Skin of body (tissue), 2 donors: ENCODE results near the gene TBC1D7. TPM values are rescaled to one million over a fixed set of nuclear protein-coding genes. Genes with fewer than 3 reads are reported as not detected.
A peak's percentile ranks its signal among the peaks of the same experiment; 100 is the strongest.
"Not testable (repeated sequence)": the region's sequence is repeated elsewhere in the genome, so short reads cannot be mapped to it uniquely, and the experiment has no call there.

ENCODE experiments used
- DNase-seq: peaks from one replicate; lab custom pipeline; 2025; lab: John Stamatoyannopoulos, UW
- total RNA-seq: library from RNA; depleted of rRNA; stranded (reverse); fragments of >200 nt; gene quantifications from one replicate; pipeline ENCODE4 v1.2.3, GENCODE V29; 2014

The TBC1D7 gene
- total RNA-seq, 1 donor from 2014 or later: 14.8 TPM

GRCh38 chr6:13326031-13326586 lies 2.2 kb downstream of the TBC1D7 start:
- DNase-seq: not testable (repeated sequence)

DNA sequence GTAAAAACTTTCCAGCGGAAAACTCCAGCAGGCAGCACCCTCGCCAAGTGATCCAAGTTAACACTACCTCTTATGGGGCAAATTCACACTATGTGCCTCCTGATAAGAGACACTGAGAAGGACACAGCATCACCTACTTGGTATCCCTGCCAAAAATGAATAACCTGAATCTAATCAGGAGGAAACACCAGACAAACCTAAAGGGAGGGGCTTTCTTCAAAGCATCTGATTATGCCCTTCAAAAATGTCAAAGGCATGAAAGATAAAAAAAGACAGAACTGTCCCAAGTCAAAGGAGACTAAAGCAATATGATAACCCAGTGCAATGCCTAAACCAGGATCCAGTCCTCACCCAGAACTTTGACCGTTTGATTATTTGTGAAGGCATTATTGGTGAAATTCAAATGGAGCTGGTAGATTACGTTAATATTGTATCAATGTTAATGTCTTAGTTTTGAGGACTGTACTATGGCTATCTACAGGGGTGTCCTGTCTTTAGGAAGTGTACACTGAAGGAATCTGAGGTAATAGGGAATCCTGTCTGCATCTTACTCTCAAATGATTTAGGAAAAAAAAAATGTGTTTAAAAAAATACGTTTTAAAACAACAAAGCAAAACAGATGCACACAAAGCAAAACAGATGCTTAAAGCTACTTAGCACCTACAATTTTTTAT lies 8.3 kb downstream of the TBC1D7 start:
- no peak for DNase-seq

GRCh38 chr6:13318821-13319220 lies 9.5 kb downstream of the TBC1D7 start:
- DNase-seq: no peak

GRCh38 chr6:13315896-13316295 lies 12.4 kb downstream of the TBC1D7 start:
- no peak for DNase-seq

GRCh38 chr6:13314806-13315205 lies 13.5 kb downstream of the TBC1D7 start:
- no peak for DNase-seq

GRCh38 chr6:13311155-13311554 lies 17.2 kb downstream of the TBC1D7 start:
- DNase-seq: no peak

DNA sequence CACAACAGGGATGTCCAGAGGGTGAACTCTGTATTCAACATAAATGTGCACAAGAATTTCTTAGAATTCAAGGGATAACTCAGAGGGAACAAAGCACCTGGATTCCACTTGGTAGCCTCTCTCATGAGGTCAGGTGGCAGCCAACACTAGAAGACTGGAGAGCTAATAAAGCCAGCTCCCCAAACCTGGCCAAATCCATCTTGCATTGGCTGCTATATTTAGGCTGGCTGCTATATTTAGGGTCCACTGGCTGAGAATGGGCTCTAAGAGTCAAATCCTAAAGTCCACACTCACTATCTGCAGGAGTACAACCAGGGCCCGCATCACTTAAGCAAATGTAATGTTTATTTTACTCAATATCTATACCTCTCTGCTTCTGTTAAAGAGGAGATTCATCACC lies 20.0 kb downstream of the TBC1D7 start:
- DNase-seq: no peak

DNA sequence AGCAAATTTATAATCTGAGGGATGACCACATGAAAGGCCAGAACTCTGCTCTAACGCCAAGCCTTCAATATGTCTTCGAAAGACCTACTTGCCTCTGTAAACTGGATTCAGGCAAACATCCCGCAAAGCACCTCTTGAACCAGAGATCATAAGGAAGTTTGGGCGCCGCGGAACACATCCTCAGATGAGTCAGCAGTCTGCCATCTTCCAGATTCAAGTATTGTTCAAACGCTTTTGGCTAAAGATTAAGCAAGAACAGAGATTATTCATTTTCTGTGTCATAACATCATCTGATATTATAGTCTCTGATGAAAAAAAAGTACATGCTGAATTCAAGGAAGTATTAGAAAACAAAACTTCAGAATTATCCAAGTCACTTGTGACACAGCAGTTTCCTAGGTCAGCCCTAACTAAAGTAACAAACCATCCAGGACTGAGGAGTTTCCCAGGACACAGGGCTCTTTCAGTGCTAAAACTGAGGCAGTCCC lies 20.8 kb downstream of the TBC1D7 start:
- DNase-seq: no peak

DNA sequence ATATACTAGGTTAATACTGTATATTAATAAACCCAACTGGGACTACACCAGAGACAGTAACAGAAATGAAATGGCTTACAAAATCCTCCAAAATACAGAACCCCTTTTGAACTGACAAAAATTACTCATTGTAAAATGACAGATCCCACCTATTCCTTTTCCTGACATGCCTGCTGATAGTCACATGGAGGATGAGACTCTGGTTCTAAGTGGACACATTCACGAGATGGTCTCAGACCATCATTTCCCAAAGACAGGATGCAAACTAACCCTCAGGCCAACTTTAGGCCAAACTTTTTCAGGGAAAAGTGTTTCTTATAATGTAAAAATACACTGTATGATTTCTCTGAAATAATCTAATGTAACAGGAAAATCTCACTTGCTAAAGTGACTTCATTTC lies 22.5 kb downstream of the TBC1D7 start:
- no peak for DNase-seq

DNA sequence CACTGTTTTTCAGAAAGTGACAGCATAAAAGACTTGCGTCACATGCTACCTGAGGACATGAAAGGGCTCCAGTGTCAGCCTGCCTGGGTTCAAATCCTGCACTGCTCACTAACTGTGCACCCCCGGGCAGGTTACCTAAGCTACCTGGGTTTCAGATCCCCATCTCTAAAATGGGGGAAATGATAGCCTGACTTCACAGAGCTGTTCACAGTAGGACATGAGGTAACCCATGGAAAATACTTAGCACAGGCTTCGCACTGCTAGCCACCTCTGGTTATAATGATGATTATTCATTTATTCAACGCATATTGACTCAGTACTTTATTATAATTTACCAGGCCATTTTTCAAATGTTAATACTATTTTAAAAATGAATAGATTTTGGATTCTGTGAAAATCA lies 23.0 kb downstream of the TBC1D7 start:
- DNase-seq: no peak

- no peak for DNase-seq
These were observed 23.6 kb downstream of the TBC1D7 start for GRCh38 chr6:13304580-13305260.

DNA sequence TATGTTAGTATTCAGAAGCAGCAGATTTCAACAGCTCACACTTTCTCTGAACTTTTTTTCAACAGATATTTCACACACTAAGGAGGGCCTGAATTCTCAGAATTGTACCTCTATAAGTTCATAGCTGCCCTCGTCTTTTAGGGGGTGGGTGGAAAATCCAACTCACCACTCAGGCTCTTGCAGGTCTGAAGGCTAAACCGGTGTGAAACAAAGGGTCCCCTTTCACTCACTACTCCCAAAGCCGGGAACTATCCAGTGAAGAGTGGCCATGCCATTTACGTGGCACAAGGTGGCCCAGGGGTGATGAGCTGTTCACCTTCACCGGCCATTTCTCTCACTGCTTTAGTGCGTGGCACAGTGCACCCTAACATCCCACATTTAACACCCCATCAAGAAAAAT lies 24.2 kb downstream of the TBC1D7 start:
- DNase-seq: no peak

DNA sequence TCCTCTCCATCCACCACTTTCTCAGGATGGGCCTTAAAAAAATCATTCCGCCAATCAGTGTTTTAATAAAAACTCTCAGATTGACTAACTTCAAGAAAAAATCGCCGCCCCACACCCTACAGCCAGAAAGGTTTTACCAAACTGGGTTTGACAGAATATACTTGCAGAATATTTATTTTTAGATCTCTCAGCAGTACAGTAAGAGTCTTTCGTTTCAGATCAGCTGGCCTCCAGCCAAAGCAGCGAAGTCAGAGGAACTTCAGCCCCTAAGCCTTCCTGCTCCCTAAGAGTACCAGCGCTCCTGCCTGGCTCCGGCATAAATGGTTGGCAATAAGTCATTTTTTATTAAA lies 24.7 kb downstream of the TBC1D7 start:
- peak; percentile 63 for DNase-seq

GRCh38 chr6:13302751-13303667 lies 25.3 kb downstream of the TBC1D7 start:
- DNase-seq: no peak

- no peak for DNase-seq
These were observed 26.0 kb downstream of the TBC1D7 start for GRCh38 chr6:13302291-13302690.

- no peak for DNase-seq
These were observed 27.4 kb downstream of the TBC1D7 start for GRCh38 chr6:13300643-13301590.

GRCh38 chr6:13299918-13300317 lies 28.4 kb downstream of the TBC1D7 start:
- no peak for DNase-seq

- DNase-seq: no peak
These were observed 28.9 kb downstream of the TBC1D7 start for GRCh38 chr6:13299403-13299821.

- no peak for DNase-seq
These were observed 29.9 kb downstream of the TBC1D7 start for GRCh38 chr6:13298446-13298845.

DNA sequence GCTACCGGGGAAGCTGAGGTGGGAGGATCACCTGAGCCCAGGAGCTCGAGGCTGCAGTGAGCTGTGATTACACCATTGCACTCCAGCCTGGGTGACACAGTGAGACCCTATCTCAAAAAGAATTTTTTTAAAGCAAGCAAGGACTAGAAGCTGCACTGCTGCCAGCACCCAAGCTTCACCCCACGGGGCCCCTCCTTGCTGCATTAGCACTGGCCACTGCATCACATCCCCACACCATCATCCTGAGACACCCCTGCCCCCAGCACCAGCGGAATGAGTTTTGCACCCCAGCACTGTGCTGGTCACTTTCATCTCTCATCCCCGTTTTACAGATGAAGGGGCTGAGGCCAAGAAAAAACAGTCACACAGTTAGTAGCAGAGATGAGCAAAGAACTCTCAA lies 30.9 kb downstream of the TBC1D7 start:
- no peak for DNase-seq
